HepG2 (cell line): ENCODE data around the gene RPLP2. TPM values are rescaled to one million over a fixed set of nuclear protein-coding genes. Genes with fewer than 3 reads are reported as not detected.
A peak's percentile ranks its signal among the peaks of the same experiment; 100 is the strongest.

Experiments used
- AGO2 ChIP-seq: fragments of 200-400 bp; formaldehyde crosslinking; optimal IDR thresholded peaks from 2 replicates; pipeline ENCODE3; 2017; ENCODE audit warnings: mild to moderate bottlenecking, low read depth, low read length, moderate library complexity
- FOXJ3 ChIP-seq: sonication (generic); formaldehyde crosslinking; IDR thresholded peaks from 2 replicates; pipeline ENCODE4 v1.4.0; 2020; ENCODE audit warnings: missing genetic modification reagents, mild to moderate bottlenecking, borderline replicate concordance
- GFI1 ChIP-seq: sonication (generic); formaldehyde crosslinking; IDR thresholded peaks from 2 replicates; pipeline ENCODE4 v1.5.0; 2020; ENCODE audit warnings: missing genetic modification reagents, mild to moderate bottlenecking, borderline replicate concordance
- HOXA9 ChIP-seq: sonication (generic); formaldehyde crosslinking; IDR thresholded peaks from 2 replicates; pipeline ENCODE4 v1.8.1; 2022; ENCODE audit warnings: missing genetic modification reagents, mild to moderate bottlenecking, moderate library complexity, borderline replicate concordance
- IRF2 ChIP-seq: IDR thresholded peaks from 2 replicates; pipeline ENCODE4 v1.6.1; 2018; ENCODE audit warnings: missing genetic modification reagents, missing compliant biosample characterization
- KAT8 ChIP-seq: IDR thresholded peaks from 2 replicates; pipeline ENCODE4 v1.6.1; 2016; ENCODE audit warnings: missing genetic modification reagents, missing compliant biosample characterization
- MEIS1 ChIP-seq: sonication (generic); formaldehyde crosslinking; IDR thresholded peaks from 2 replicates; pipeline ENCODE4 v1.9.0; 2021; ENCODE audit warnings: mild to moderate bottlenecking, missing genetic modification reagents, moderate library complexity, borderline replicate concordance
- NRL ChIP-seq: sonication (generic); formaldehyde crosslinking; IDR thresholded peaks from 2 replicates; pipeline ENCODE4 v1.5.0; 2020; ENCODE audit warnings: missing genetic modification reagents, mild to moderate bottlenecking, moderate library complexity, borderline replicate concordance
- ONECUT2 ChIP-seq: sonication (generic); formaldehyde crosslinking; IDR thresholded peaks from 2 replicates; pipeline ENCODE4 v1.4.0; 2020; ENCODE audit warnings: missing genetic modification reagents
- POLR2AphosphoS5 ChIP-seq: IDR thresholded peaks from 2 replicates; pipeline ENCODE4 v1.6.1; 2012; ENCODE audit warnings: low read depth, low read length
- RAD21 ChIP-seq: fragments of 450-650 bp; formaldehyde crosslinking; IDR thresholded peaks from 2 replicates; pipeline ENCODE4 v1.5.0; 2020; ENCODE audit warnings: mild to moderate bottlenecking
- SIX4 ChIP-seq: sonication (generic); formaldehyde crosslinking; IDR thresholded peaks from 2 replicates; pipeline ENCODE4 v1.4.0; 2020; ENCODE audit warnings: missing genetic modification reagents
- TBX2 ChIP-seq: sonication (generic); formaldehyde crosslinking; IDR thresholded peaks from 2 replicates; pipeline ENCODE4 v1.5.0; 2020; ENCODE audit warnings: missing genetic modification reagents, mild to moderate bottlenecking, borderline replicate concordance
- XRCC5 ChIP-seq: fragments of 200-400 bp; formaldehyde crosslinking; optimal IDR thresholded peaks from 2 replicates; pipeline ENCODE3; 2017; ENCODE audit warnings: mild to moderate bottlenecking, low read length
- ZNF619 ChIP-seq: sonication (generic); formaldehyde crosslinking; IDR thresholded peaks from 2 replicates; pipeline ENCODE4 v1.4.0; 2020; ENCODE audit warnings: mild to moderate bottlenecking, missing genetic modification reagents
- ZNF776 ChIP-seq: sonication (generic); formaldehyde crosslinking; IDR thresholded peaks from 2 replicates; pipeline ENCODE4 v1.4.0; 2020; ENCODE audit warnings: mild to moderate bottlenecking, missing genetic modification reagents
- ZNF780A ChIP-seq: sonication (generic); formaldehyde crosslinking; IDR thresholded peaks from 2 replicates; pipeline ENCODE4 v1.8.0; 2022; ENCODE audit warnings: mild to moderate bottlenecking, missing genetic modification reagents, moderate library complexity
- ZSCAN22 ChIP-seq: sonication (generic); formaldehyde crosslinking; IDR thresholded peaks from 2 replicates; pipeline ENCODE4 v1.4.0; 2020; ENCODE audit warnings: mild to moderate bottlenecking, missing genetic modification reagents
- polyA plus RNA-seq, 8 experiments: library from polyadenylated mRNA; depleted of rRNA in 3 of 8; stranded (reverse) in 7 of 8; unstranded in 1 of 8; fragments of >200 nt; fragmentation: Illumina TruSeq in 4 of 8; extraction: Trizol in 4 of 8; gene quantifications; 2 replicates each; pipeline versions ENCODE4 v1.2.1 to v1.2.3, GENCODE V29; 2011 to 2016; ENCODE audit warnings: low read depth in 4 of 8, missing spikeins in 1 of 8, mixed read lengths in 1 of 8; ENCODE audit not compliant: insufficient read depth in 1 of 8
- total RNA-seq, 5 experiments: library from RNA; depleted of rRNA; stranded (reverse); fragments of >200 nt; fragmentation: Illumina TruSeq; extraction: Trizol; gene quantifications; 2 replicates each; pipeline ENCODE4 v1.2.3, GENCODE V29; 2016; ENCODE audit warnings: low read depth in 1 of 5
- TF ChIP-seq, protein P1 (sequence below): sonication (generic); formaldehyde crosslinking; IDR thresholded peaks from 2 replicates; pipeline ENCODE4 v1.4.0; 2020; ENCODE audit warnings: missing genetic modification reagents, mild to moderate bottlenecking, borderline replicate concordance
- TF ChIP-seq, protein P2 (sequence below): sonication (generic); formaldehyde crosslinking; IDR thresholded peaks from 2 replicates; pipeline ENCODE4 v1.8.1; 2023; ENCODE audit warnings: mild to moderate bottlenecking, moderate library complexity, missing genetic modification reagents
- TF ChIP-seq, protein P3 (sequence below): IDR thresholded peaks from 2 replicates; pipeline ENCODE4 v1.6.1; 2016; ENCODE audit warnings: missing compliant biosample characterization, missing genetic modification reagents, borderline replicate concordance
- TF ChIP-seq, protein P4 (sequence below): sonication (generic); formaldehyde crosslinking; IDR thresholded peaks from 2 replicates; pipeline ENCODE4 v1.5.0; 2020; ENCODE audit warnings: missing genetic modification reagents, mild to moderate bottlenecking, borderline replicate concordance

RPLP2 gene
- total and polyA plus RNA-seq, 2 of the 13 experiments (the other 11 are each of a cell fraction or from before 2014, with no cell fraction given) = 978 to 2,106 TPM

DNA sequence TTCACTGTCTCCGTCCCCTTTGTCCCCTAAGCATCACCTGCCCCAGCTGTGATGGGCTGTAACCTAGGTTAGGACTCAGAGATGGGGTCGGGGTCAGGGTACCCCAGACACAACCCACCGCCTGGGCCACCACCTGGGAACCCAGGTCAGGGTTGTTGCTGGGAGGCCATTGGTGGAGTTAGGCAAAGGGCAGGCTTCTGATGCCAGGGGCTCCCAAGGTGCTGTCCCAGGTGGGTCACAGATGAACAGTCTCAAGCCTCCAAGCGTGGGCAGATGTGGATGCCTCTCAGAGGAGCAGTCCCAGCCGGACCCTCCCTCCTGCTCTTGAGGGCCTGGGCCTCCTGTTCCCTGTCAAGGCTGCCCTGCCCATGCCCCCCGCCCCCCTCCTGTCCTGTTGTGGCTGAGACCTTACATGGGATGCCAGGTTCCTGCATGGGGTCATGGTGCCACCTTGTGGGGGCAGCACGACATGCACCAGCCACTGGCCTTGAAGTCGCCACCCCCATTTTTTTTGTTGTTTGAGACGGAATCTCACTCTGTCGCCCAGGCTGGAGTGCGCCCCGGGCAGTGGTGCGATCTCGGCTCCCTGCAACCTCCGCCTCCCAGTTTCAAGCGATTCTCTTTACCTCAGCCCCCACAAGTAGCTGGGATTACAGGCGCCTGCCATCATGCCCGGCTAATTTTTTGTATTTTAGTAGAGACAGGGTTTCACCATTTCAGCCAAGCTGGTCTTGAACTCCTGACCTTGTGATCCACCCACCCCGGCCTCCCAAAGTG, 44.6 kb upstream of the RPLP2 start (continued):
- TF ChIP-seq, protein P1, sequence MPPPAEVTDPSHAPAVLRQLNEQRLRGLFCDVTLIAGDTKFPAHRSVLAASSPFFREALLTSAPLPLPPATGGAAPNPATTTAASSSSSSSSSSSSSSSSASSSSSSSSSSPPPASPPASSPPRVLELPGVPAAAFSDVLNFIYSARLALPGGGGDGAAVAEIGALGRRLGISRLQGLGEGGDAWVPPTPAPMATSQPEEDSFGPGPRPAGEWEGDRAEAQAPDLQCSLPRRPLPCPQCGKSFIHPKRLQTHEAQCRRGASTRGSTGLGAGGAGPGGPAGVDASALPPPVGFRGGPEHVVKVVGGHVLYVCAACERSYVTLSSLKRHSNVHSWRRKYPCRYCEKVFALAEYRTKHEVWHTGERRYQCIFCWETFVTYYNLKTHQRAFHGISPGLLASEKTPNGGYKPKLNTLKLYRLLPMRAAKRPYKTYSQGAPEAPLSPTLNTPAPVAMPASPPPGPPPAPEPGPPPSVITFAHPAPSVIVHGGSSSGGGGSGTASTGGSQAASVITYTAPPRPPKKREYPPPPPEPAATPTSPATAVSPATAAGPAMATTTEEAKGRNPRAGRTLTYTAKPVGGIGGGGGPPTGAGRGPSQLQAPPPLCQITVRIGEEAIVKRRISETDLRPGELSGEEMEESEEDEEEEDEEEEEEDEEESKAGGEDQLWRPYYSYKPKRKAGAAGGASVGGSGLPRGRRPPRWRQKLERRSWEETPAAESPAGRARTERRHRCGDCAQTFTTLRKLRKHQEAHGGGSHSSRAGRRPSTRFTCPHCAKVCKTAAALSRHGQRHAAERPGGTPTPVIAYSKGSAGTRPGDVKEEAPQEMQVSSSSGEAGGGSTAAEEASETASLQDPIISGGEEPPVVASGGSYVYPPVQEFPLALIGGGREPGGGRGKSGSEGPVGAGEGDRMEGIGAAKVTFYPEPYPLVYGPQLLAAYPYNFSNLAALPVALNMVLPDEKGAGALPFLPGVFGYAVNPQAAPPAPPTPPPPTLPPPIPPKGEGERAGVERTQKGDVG = peak; percentile 26; the same call in 1 of the 2 replicates
- TF ChIP-seq ZNF780A (CRISPR knock-in tag) = no peak
- TF ChIP-seq KAT8 (CRISPR knock-in tag) = no peak
- TF ChIP-seq AGO2 = peak; percentile 96
- TF ChIP-seq TBX2 (CRISPR knock-in tag) = peak; percentile 18; the same call in 1 of the 2 replicates
- TF ChIP-seq, protein P2, sequence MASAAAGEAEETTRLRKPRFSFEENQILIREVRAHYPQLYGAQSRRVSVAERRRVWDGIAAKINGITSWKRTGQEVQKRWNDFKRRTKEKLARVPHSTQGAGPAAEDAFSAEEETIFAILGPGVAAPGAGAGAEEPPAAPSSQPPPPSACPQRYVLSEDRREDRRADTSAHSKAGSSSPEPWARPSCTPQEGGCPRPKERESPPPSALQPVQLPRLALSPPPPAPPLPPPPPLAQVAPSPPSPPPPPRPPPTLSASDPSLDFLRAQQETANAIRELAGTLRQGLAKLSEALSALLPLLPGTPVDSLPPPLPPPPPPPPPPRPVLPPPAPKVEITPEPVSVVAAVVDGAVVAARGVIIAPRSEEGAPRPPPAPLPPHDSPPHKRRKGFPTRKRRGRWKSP (CRISPR knock-in tag) = no peak
- TF ChIP-seq, protein P3, sequence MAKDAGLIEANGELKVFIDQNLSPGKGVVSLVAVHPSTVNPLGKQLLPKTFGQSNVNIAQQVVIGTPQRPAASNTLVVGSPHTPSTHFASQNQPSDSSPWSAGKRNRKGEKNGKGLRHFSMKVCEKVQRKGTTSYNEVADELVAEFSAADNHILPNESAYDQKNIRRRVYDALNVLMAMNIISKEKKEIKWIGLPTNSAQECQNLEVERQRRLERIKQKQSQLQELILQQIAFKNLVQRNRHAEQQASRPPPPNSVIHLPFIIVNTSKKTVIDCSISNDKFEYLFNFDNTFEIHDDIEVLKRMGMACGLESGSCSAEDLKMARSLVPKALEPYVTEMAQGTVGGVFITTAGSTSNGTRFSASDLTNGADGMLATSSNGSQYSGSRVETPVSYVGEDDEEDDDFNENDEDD = no peak
- no peak for TF ChIP-seq FOXJ3 (CRISPR knock-in tag)
- TF ChIP-seq, protein P4, sequence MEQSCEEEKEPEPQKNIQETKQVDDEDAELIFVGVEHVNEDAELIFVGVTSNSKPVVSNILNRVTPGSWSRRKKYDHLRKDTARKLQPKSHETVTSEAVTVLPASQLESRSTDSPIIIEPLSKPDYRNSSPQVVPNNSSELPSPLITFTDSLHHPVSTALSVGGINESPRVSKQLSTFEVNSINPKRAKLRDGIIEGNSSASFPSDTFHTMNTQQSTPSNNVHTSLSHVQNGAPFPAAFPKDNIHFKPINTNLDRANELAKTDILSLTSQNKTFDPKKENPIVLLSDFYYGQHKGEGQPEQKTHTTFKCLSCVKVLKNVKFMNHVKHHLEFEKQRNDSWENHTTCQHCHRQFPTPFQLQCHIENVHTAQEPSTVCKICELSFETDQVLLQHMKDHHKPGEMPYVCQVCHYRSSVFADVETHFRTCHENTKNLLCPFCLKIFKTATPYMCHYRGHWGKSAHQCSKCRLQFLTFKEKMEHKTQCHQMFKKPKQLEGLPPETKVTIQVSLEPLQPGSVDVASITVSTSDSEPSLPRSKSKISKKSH = 0 out of 2 replicates have a peak, but pooled peaks have one; percentile 28
- TF ChIP-seq XRCC5 = peak; percentile 22
- TF ChIP-seq ZNF776 (CRISPR knock-in tag) = no peak
- TF ChIP-seq HOXA9 (CRISPR knock-in tag) = no peak
- peak; percentile 73 for TF ChIP-seq RAD21
- peak; percentile 42; the same call in 1 of the 2 replicates for TF ChIP-seq POLR2AphosphoS5
- TF ChIP-seq ZNF619 (CRISPR knock-in tag) = no peak
- no peak for TF ChIP-seq SIX4 (CRISPR knock-in tag)
- TF ChIP-seq ZSCAN22 (CRISPR knock-in tag) = no peak
- TF ChIP-seq ONECUT2 = no peak
- TF ChIP-seq NRL (CRISPR knock-in tag) = peak; percentile 51; the same call in 1 of the 2 replicates
- no peak for TF ChIP-seq MEIS1 (CRISPR knock-in tag)
- TF ChIP-seq IRF2 (CRISPR knock-in tag) = no peak
- no peak for TF ChIP-seq GFI1 (CRISPR knock-in tag)
